ENCODE results near the gene SPOCD1. TPM values are rescaled to one million over a fixed set of nuclear protein-coding genes. Genes with fewer than 3 reads are reported as not detected.
A peak's percentile ranks its signal among the peaks of the same experiment; 100 is the strongest.

SPOCD1 gene
- total and polyA plus RNA-seq, 9 donors = 0.13 to 0.75 (median 0.51) TPM

- Histone ChIP-seq H3K4me3 (ENCODE audit: low read length) (no peak overlapping the region), H3K9me3 (replicated peaks; ENCODE audit: control insufficient read depth, low read depth, low read length) (no peaks in the 10 kb centered on the region), H3K4me1 (ENCODE audit: control insufficient read depth, insufficient read depth, low read length) (peaks cover 33% of the 10 kb centered on the region), H3K36me3 (ENCODE audit: control insufficient read depth, insufficient read depth, low read length) (no peaks in the 10 kb centered on the region), H3K27ac (ENCODE audit: low read length) (no peak overlapping the region), H3K27me3 (ENCODE audit: control insufficient read depth, insufficient read depth, low read length) (no peaks in the 10 kb centered on the region)
- DNase-seq = no peak
- WGBS (ENCODE audit: insufficient coverage) = 80% methylated on average over 2 of the region's 3 CpGs
Observed at GRCh38 chr1:31783846-31784245, 32.0 kb downstream of the SPOCD1 start.

GRCh38 chr1:31782421-31783410 is 33.1 kb downstream of the SPOCD1 start:
- DNase-seq = peak; percentile 53
- H3K4me3 ChIP-seq (ENCODE audit: low read length) = no peak overlapping the region
- 40% methylated on average over 1 of the region's 12 CpGs for WGBS (ENCODE audit: insufficient coverage)
- H3K27ac ChIP-seq (ENCODE audit: low read length) = peak overlapping the region; percentile 36
- H3K9me3 ChIP-seq (replicated peaks; ENCODE audit: control insufficient read depth, low read depth, low read length) = no peaks in the 10 kb centered on the region
- H3K4me1 ChIP-seq (ENCODE audit: control insufficient read depth, insufficient read depth, low read length) = peaks cover 23% of the 10 kb centered on the region
- no peaks in the 10 kb centered on the region for H3K27me3 ChIP-seq (ENCODE audit: control insufficient read depth, insufficient read depth, low read length)
- H3K36me3 ChIP-seq (ENCODE audit: control insufficient read depth, insufficient read depth, low read length) = no peaks in the 10 kb centered on the region

- H3K4me3 ChIP-seq (ENCODE audit: low read length) = no peak overlapping the region
- 63% methylated on average over 12 of the region's 18 CpGs for WGBS (ENCODE audit: insufficient coverage)
- H3K27ac ChIP-seq (ENCODE audit: low read length) = no peak overlapping the region
- no peaks in the 10 kb centered on the region for H3K36me3 ChIP-seq (ENCODE audit: control insufficient read depth, insufficient read depth, low read length)
- H3K9me3 ChIP-seq (replicated peaks; ENCODE audit: control insufficient read depth, low read depth, low read length) = no peaks in the 10 kb centered on the region
- no peaks in the 10 kb centered on the region for H3K27me3 ChIP-seq (ENCODE audit: control insufficient read depth, insufficient read depth, low read length)
- peaks cover 29% of the 10 kb centered on the region for H3K4me1 ChIP-seq (ENCODE audit: control insufficient read depth, insufficient read depth, low read length)
- DNase-seq = peak; percentile 47
Observed at GRCh38 chr1:31781756-31782371, 34.0 kb downstream of the SPOCD1 start.

GRCh38 chr1:31781138-31781755 is 34.6 kb downstream of the SPOCD1 start:
- Histone ChIP-seq H3K27ac (ENCODE audit: low read length) (no peak overlapping the region), H3K4me3 (ENCODE audit: low read length) (no peak overlapping the region), H3K36me3 (ENCODE audit: control insufficient read depth, insufficient read depth, low read length) (no peaks in the 10 kb centered on the region), H3K4me1 (ENCODE audit: control insufficient read depth, insufficient read depth, low read length) (peaks cover 32% of the 10 kb centered on the region), H3K27me3 (ENCODE audit: control insufficient read depth, insufficient read depth, low read length) (no peaks in the 10 kb centered on the region), H3K9me3 (replicated peaks; ENCODE audit: control insufficient read depth, low read depth, low read length) (no peaks in the 10 kb centered on the region)
- peak; percentile 77 for DNase-seq
- WGBS (ENCODE audit: insufficient coverage) = 45% methylated on average over 4 of the region's 7 CpGs

- DNase-seq = no peak
- 65% methylated on average over 2 of the region's 2 CpGs for WGBS (ENCODE audit: insufficient coverage)
- no peak overlapping the region for H3K4me3 ChIP-seq (ENCODE audit: low read length)
- H3K4me1 ChIP-seq (ENCODE audit: control insufficient read depth, insufficient read depth, low read length) = peaks cover 39% of the 10 kb centered on the region
- no peaks in the 10 kb centered on the region for H3K36me3 ChIP-seq (ENCODE audit: control insufficient read depth, insufficient read depth, low read length)
- H3K27ac ChIP-seq (ENCODE audit: low read length) = no peak overlapping the region
- H3K27me3 ChIP-seq (ENCODE audit: control insufficient read depth, insufficient read depth, low read length) = peaks cover 3% of the 10 kb centered on the region
- H3K9me3 ChIP-seq (replicated peaks; ENCODE audit: control insufficient read depth, low read depth, low read length) = no peaks in the 10 kb centered on the region
Observed at GRCh38 chr1:31780632-31781031, 35.2 kb downstream of the SPOCD1 start.

GRCh38 chr1:31779687-31780086 is 36.1 kb downstream of the SPOCD1 start:
- Histone ChIP-seq H3K27ac (ENCODE audit: low read length) (no peak overlapping the region), H3K27me3 (ENCODE audit: control insufficient read depth, insufficient read depth, low read length) (peaks cover 10% of the 10 kb centered on the region), H3K36me3 (ENCODE audit: control insufficient read depth, insufficient read depth, low read length) (no peaks in the 10 kb centered on the region), H3K4me1 (ENCODE audit: control insufficient read depth, insufficient read depth, low read length) (peaks cover 43% of the 10 kb centered on the region), H3K4me3 (ENCODE audit: low read length) (no peak overlapping the region), H3K9me3 (replicated peaks; ENCODE audit: control insufficient read depth, low read depth, low read length) (no peaks in the 10 kb centered on the region)
- no peak for DNase-seq
- 93% methylated on average over 4 of the region's 9 CpGs for WGBS (ENCODE audit: insufficient coverage)

GRCh38 chr1:31778763-31779488 is 36.9 kb downstream of the SPOCD1 start:
- Histone ChIP-seq H3K27ac (ENCODE audit: low read length) (no peak overlapping the region), H3K4me1 (ENCODE audit: control insufficient read depth, insufficient read depth, low read length) (peaks cover 43% of the 10 kb centered on the region), H3K4me3 (ENCODE audit: low read length) (no peak overlapping the region), H3K9me3 (replicated peaks; ENCODE audit: control insufficient read depth, low read depth, low read length) (no peaks in the 10 kb centered on the region), H3K36me3 (ENCODE audit: control insufficient read depth, insufficient read depth, low read length) (no peaks in the 10 kb centered on the region), H3K27me3 (ENCODE audit: control insufficient read depth, insufficient read depth, low read length) (peaks cover 15% of the 10 kb centered on the region)
- 89% methylated on average over 8 of the region's 11 CpGs for WGBS (ENCODE audit: insufficient coverage)
- DNase-seq = no peak

- Histone ChIP-seq H3K4me3 (ENCODE audit: low read length) (no peak overlapping the region), H3K9me3 (replicated peaks; ENCODE audit: control insufficient read depth, low read depth, low read length) (no peaks in the 10 kb centered on the region), H3K4me1 (ENCODE audit: control insufficient read depth, insufficient read depth, low read length) (peaks cover 45% of the 10 kb centered on the region), H3K36me3 (ENCODE audit: control insufficient read depth, insufficient read depth, low read length) (no peaks in the 10 kb centered on the region), H3K27me3 (ENCODE audit: control insufficient read depth, insufficient read depth, low read length) (peaks cover 40% of the 10 kb centered on the region), H3K27ac (ENCODE audit: low read length) (peak overlapping the region; percentile 18)
- DNase-seq = no peak
- 56% methylated on average over 2 of the region's 3 CpGs for WGBS (ENCODE audit: insufficient coverage)
Observed at GRCh38 chr1:31776516-31776915, 39.3 kb downstream of the SPOCD1 start.

GRCh38 chr1:31776032-31776431 is 39.8 kb downstream of the SPOCD1 start:
- peaks cover 40% of the 10 kb centered on the region for H3K4me1 ChIP-seq (ENCODE audit: control insufficient read depth, insufficient read depth, low read length)
- 70% methylated on average over 4 of the region's 5 CpGs for WGBS (ENCODE audit: insufficient coverage)
- H3K36me3 ChIP-seq (ENCODE audit: control insufficient read depth, insufficient read depth, low read length) = no peaks in the 10 kb centered on the region
- peak overlapping the region; percentile 45 for H3K27ac ChIP-seq (ENCODE audit: low read length)
- H3K9me3 ChIP-seq (replicated peaks; ENCODE audit: control insufficient read depth, low read depth, low read length) = no peaks in the 10 kb centered on the region
- DNase-seq = no peak
- peaks cover 44% of the 10 kb centered on the region for H3K27me3 ChIP-seq (ENCODE audit: control insufficient read depth, insufficient read depth, low read length)
- H3K4me3 ChIP-seq (ENCODE audit: low read length) = no peak overlapping the region

Measured in muscle of leg (tissue), 11 donors.